ENCODE data around the gene SDK1.

- TF ChIP-seq CTCF (IDR thresholded peaks at IDR 0.05; ENCODE audit: low read depth, low read length, poor library complexity, severe bottlenecking) (no peak), EZH2phosphoT487 (IDR thresholded peaks at IDR 0.05; ENCODE audit: borderline replicate concordance, low read length) (no peak)
Observed at GRCh38 chr7:3882782-3883181, 581.7 kb downstream of the SDK1 start.

Data from DOHH2 (cell line).